CD4-positive, alpha-beta memory T cell (primary cell): ENCODE data around the gene STXBP6. TPM values are rescaled to one million over a fixed set of nuclear protein-coding genes. Genes with fewer than 3 reads are reported as not detected.

Experiments
- CTCF ChIA-PET: fragments of 350-600 bp; sonication (Branson Sonifier 250); formaldehyde crosslinking; loops from one replicate; lab custom pipeline; 2021; ENCODE audit warnings: inconsistent platforms; ENCODE audit not compliant: partially characterized antibody; lab: Charles Lee
- POLR2A ChIA-PET: fragments of 350-600 bp; sonication (Branson Sonifier 250); formaldehyde crosslinking; loops from one replicate; lab custom pipeline; 2021; ENCODE audit not compliant: partially characterized antibody; lab: Charles Lee
- DNase-seq, 5 donors: peaks; one replicate each; pipeline versions ENCODE4 v3.0.0 to v3.0.0-alpha.2; 2020 to 2022; ENCODE audit warnings: mixed read lengths in 1 of 5
- H3K27ac ChIP-seq: one replicate; pipeline ENCODE4 v1.7.0; 2013; ENCODE audit warnings: low read depth, low read length
- H3K27me3 ChIP-seq: 2 replicates; pipeline ENCODE4 v1.7.0; 2013; ENCODE audit warnings: mild to moderate bottlenecking, low read length, moderate library complexity; ENCODE audit not compliant: insufficient read depth
- H3K36me3 ChIP-seq: 2 replicates; pipeline ENCODE4 v1.7.0; 2013; ENCODE audit warnings: mild to moderate bottlenecking, low read length, moderate library complexity; ENCODE audit not compliant: insufficient read depth
- H3K4me1 ChIP-seq: 2 replicates; pipeline ENCODE4 v1.7.0; 2013; ENCODE audit warnings: mild to moderate bottlenecking, low read length, moderate library complexity; ENCODE audit not compliant: insufficient read depth
- H3K4me3 ChIP-seq, 2 donors: one replicate each; pipeline ENCODE4 v1.7.0; 2013; ENCODE audit warnings: low read length in 2 of 2, mild to moderate bottlenecking in 1 of 2
- H3K9me3 ChIP-seq, 2 donors: one replicate each; pipeline ENCODE4 v1.7.0; 2013; ENCODE audit warnings: low read length in 2 of 2, control low read depth in 1 of 2; ENCODE audit not compliant: control insufficient read depth in 1 of 2
- H3K27ac Mint-ChIP-seq, 7 donors: one replicate each; pipeline ENCODE4 v1.8.0; 2020 to 2021; ENCODE audit warnings: mixed read lengths in 7 of 7, mild to moderate bottlenecking in 6 of 7, inconsistent platforms in 3 of 7, moderate library complexity in 3 of 7
- H3K27me3 Mint-ChIP-seq, 2 donors: one replicate each; pipeline ENCODE4 v1.8.0; 2020 to 2021; ENCODE audit warnings: mixed read lengths in 2 of 2
- H3K36me3 Mint-ChIP-seq, 2 donors: one replicate each; pipeline ENCODE4 v1.8.0; 2020 to 2021; ENCODE audit warnings: mixed read lengths in 2 of 2, inconsistent platforms in 1 of 2, mild to moderate bottlenecking in 1 of 2
- H3K4me1 Mint-ChIP-seq, 4 donors: one replicate each; pipeline ENCODE4 v1.8.0; 2020 to 2021; ENCODE audit warnings: mixed read lengths in 4 of 4, mild to moderate bottlenecking in 1 of 4
- H3K4me3 Mint-ChIP-seq, 8 donors: one replicate each; pipeline ENCODE4 v1.8.0; 2020 to 2021; ENCODE audit warnings: mixed read lengths in 8 of 8, mild to moderate bottlenecking in 7 of 8, moderate library complexity in 6 of 8, inconsistent platforms in 3 of 8
- H3K9me3 Mint-ChIP-seq, 8 donors: one replicate each; pipeline ENCODE4 v1.8.0; 2020 to 2021; ENCODE audit warnings: mixed read lengths in 8 of 8, mild to moderate bottlenecking in 5 of 8, inconsistent platforms in 3 of 8, moderate library complexity in 1 of 8
- intact Hi-C: fragments of 100-400 bp; cut with micrococcal nuclease; formaldehyde crosslinking; loops from one replicate; pipeline ENCODE4 v1.15.1; 2023
- polyA plus RNA-seq, 2 donors: library from polyadenylated mRNA; unstranded; fragments of 300-500 nt; fragmentation: Illumina TruSeq; gene quantifications; one replicate each; pipeline ENCODE4 v1.2.3, GENCODE V29; 2021
- total RNA-seq, 2 experiments: library from RNA; stranded (reverse); gene quantifications; one replicate each; pipeline ENCODE4 v1.2.3, GENCODE V29; 2021

Gene STXBP6
- total and polyA plus RNA-seq, 4 experiments from 2014 or later: not detected

- H3K4me1 ChIP-seq: no peaks in the 10 kb centered on the region
- no peaks in the 10 kb centered on the region for H3K36me3 Mint-ChIP-seq
- H3K4me3 Mint-ChIP-seq: no peak overlapping the region
- no peak overlapping the region for H3K27ac Mint-ChIP-seq
- no peaks in the 10 kb centered on the region for H3K9me3 Mint-ChIP-seq
- no peaks in the 10 kb centered on the region for H3K9me3 ChIP-seq
- H3K4me3 ChIP-seq: no peak overlapping the region
- H3K4me1 Mint-ChIP-seq: no peaks in the 10 kb centered on the region
- H3K36me3 ChIP-seq: no peaks in the 10 kb centered on the region
- DNase-seq: no peak
- H3K27ac ChIP-seq: no peak overlapping the region
- no peaks in the 10 kb centered on the region for H3K27me3 ChIP-seq
- ChIA-PET POLR2A (no interaction called here), CTCF (no interaction called here)
- intact Hi-C loops: no loop called here
- peaks cover 16 to 25% of the 10 kb centered on the region in 2 donors for H3K27me3 Mint-ChIP-seq
These were observed 40.3 kb upstream of the STXBP6 start for GRCh38 chr14:25090256-25090655.

GRCh38 chr14:25089496-25089895 lies 39.5 kb upstream of the STXBP6 start:
- Histone ChIP-seq H3K27ac (no peak overlapping the region), H3K4me3 (no peak overlapping the region), H3K9me3 (no peaks in the 10 kb centered on the region), H3K4me1 (no peaks in the 10 kb centered on the region), H3K36me3 (no peaks in the 10 kb centered on the region), H3K27me3 (no peaks in the 10 kb centered on the region)
- ChIA-PET POLR2A (no interaction called here), CTCF (interaction anchor here (0.7 kb wide), 1 partner anchor 697 kb away, joined by 4 read pairs; no protein-coding TSS in a partner anchor)
- H3K9me3 Mint-ChIP-seq: peaks cover 0 to under 1% (median 0%) of the 10 kb centered on the region in 8 donors
- H3K27ac Mint-ChIP-seq: no peak overlapping the region
- no peak for DNase-seq
- no peak overlapping the region for H3K4me3 Mint-ChIP-seq
- H3K4me1 Mint-ChIP-seq: no peaks in the 10 kb centered on the region
- intact Hi-C loops: no loop called here
- H3K36me3 Mint-ChIP-seq: no peaks in the 10 kb centered on the region
- H3K27me3 Mint-ChIP-seq: peaks cover 13 to 24% of the 10 kb centered on the region in 2 donors

- ChIA-PET CTCF (no interaction called here), POLR2A (no interaction called here)
- H3K27ac ChIP-seq: no peak overlapping the region
- intact Hi-C loops: no loop called here
- no peak overlapping the region for H3K4me3 ChIP-seq
- H3K9me3 Mint-ChIP-seq: peaks cover 0 to 2% (median 0%) of the 10 kb centered on the region in 8 donors
- H3K4me3 Mint-ChIP-seq: no peak overlapping the region
- no peaks in the 10 kb centered on the region for H3K27me3 ChIP-seq
- no peaks in the 10 kb centered on the region for H3K36me3 Mint-ChIP-seq
- peaks cover 21 to 29% of the 10 kb centered on the region in 2 donors for H3K27me3 Mint-ChIP-seq
- H3K9me3 ChIP-seq: no peaks in the 10 kb centered on the region
- H3K36me3 ChIP-seq: no peaks in the 10 kb centered on the region
- DNase-seq: no peak
- no peak overlapping the region for H3K27ac Mint-ChIP-seq
- no peaks in the 10 kb centered on the region for H3K4me1 Mint-ChIP-seq
- H3K4me1 ChIP-seq: no peaks in the 10 kb centered on the region
These were observed 37.0 kb upstream of the STXBP6 start for GRCh38 chr14:25086821-25087396.

- intact Hi-C loops: no loop called here
- Mint-ChIP-seq H3K4me1 (no peaks in the 10 kb centered on the region), H3K9me3 (peaks cover 0 to 2% (median 0%) of the 10 kb centered on the region in 8 donors), H3K27ac (no peak overlapping the region), H3K27me3 (peaks cover 23 to 34% of the 10 kb centered on the region in 2 donors), H3K36me3 (no peaks in the 10 kb centered on the region), H3K4me3 (no peak overlapping the region)
- no peaks in the 10 kb centered on the region for H3K36me3 ChIP-seq
- no peak overlapping the region for H3K27ac ChIP-seq
- DNase-seq: no peak
- ChIA-PET POLR2A (no interaction called here), CTCF (no interaction called here)
- H3K4me1 ChIP-seq: no peaks in the 10 kb centered on the region
- H3K27me3 ChIP-seq: no peaks in the 10 kb centered on the region
- no peaks in the 10 kb centered on the region for H3K9me3 ChIP-seq
- H3K4me3 ChIP-seq: no peak overlapping the region
These were observed 36.1 kb upstream of the STXBP6 start for GRCh38 chr14:25086081-25086480.

- Histone ChIP-seq H3K27ac (no peak overlapping the region), H3K36me3 (no peaks in the 10 kb centered on the region), H3K4me3 (no peak overlapping the region), H3K9me3 (no peaks in the 10 kb centered on the region), H3K27me3 (no peaks in the 10 kb centered on the region), H3K4me1 (no peaks in the 10 kb centered on the region)
- Mint-ChIP-seq H3K9me3 (peaks cover 0 to 4% (median 0%) of the 10 kb centered on the region in 8 donors), H3K4me1 (no peaks in the 10 kb centered on the region), H3K4me3 (no peak overlapping the region), H3K27me3 (peaks cover 24% of the 10 kb centered on the region in 2 donors), H3K36me3 (no peaks in the 10 kb centered on the region), H3K27ac (no peak overlapping the region)
- no peak for DNase-seq
- intact Hi-C loops: no loop called here
- ChIA-PET CTCF (no interaction called here), POLR2A (no interaction called here)
These were observed 30.7 kb upstream of the STXBP6 start for GRCh38 chr14:25080682-25081081.

DNA sequence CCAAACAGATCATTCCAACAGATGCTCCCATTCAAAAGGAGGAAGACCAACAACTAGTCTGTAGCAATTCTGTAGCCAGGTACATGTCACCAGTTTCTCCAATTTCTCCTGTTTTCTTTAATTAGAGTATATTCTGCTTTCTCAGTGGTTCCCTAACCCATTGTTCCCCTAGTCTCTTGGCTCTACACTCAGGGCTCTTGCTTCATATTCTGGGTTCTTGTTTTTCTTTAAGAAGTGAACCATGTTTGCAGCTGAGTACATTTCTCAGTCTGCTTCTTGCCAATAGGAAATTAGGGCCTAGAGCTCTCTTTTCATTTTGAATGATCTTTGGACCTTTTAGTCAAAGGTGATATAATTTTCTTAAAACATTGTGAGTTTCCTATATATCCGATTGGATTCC lies 29.4 kb upstream of the STXBP6 start:
- H3K4me3 Mint-ChIP-seq: no peak overlapping the region
- DNase-seq: no peak
- H3K27me3 ChIP-seq: no peaks in the 10 kb centered on the region
- ChIA-PET POLR2A (no interaction called here), CTCF (no interaction called here)
- no peak overlapping the region for H3K27ac ChIP-seq
- intact Hi-C loops: no loop called here
- no peaks in the 10 kb centered on the region for H3K36me3 Mint-ChIP-seq
- no peak overlapping the region for H3K4me3 ChIP-seq
- H3K36me3 ChIP-seq: no peaks in the 10 kb centered on the region
- no peak overlapping the region for H3K27ac Mint-ChIP-seq
- no peaks in the 10 kb centered on the region for H3K4me1 Mint-ChIP-seq
- no peaks in the 10 kb centered on the region for H3K4me1 ChIP-seq
- H3K27me3 Mint-ChIP-seq: peaks cover 21 to 22% of the 10 kb centered on the region in 2 donors
- peaks cover 0 to 3% (median 0%) of the 10 kb centered on the region in 8 donors for H3K9me3 Mint-ChIP-seq
- H3K9me3 ChIP-seq: no peaks in the 10 kb centered on the region

- peaks cover 7 to 9% of the 10 kb centered on the region in 2 donors for H3K27me3 Mint-ChIP-seq
- POLR2A ChIA-PET: no interaction called here
- Histone ChIP-seq H3K27me3 (no peaks in the 10 kb centered on the region), H3K36me3 (no peaks in the 10 kb centered on the region), H3K4me3 (no peak overlapping the region), H3K4me1 (no peaks in the 10 kb centered on the region), H3K27ac (no peak overlapping the region), H3K9me3 (no peaks in the 10 kb centered on the region)
- CTCF ChIA-PET: no interaction called here
- intact Hi-C loops: no loop called here
- no peak overlapping the region for H3K4me3 Mint-ChIP-seq
- no peaks in the 10 kb centered on the region for H3K4me1 Mint-ChIP-seq
- H3K27ac Mint-ChIP-seq: no peak overlapping the region
- no peaks in the 10 kb centered on the region for H3K36me3 Mint-ChIP-seq
- DNase-seq: no peak
- H3K9me3 Mint-ChIP-seq: peaks cover 0 to 3% (median 0%) of the 10 kb centered on the region in 8 donors
These were observed 24.2 kb upstream of the STXBP6 start for GRCh38 chr14:25074099-25074685.
